Heart right ventricle (tissue), 16 donors: ENCODE measurements around the gene LGALS7. TPM values are rescaled to one million over a fixed set of nuclear protein-coding genes. Genes with fewer than 3 reads are reported as not detected.
"Not testable (repeated sequence)": the region's sequence is repeated elsewhere in the genome, so short reads cannot be mapped to it uniquely, and the experiment has no call there.

Experiments used
- ATAC-seq, 8 donors: fragments of 200-7000 bp; cut with Tn5 transposase; one replicate each; pipeline ENCODE4 v1.9.1; 2020; ENCODE audit warnings: mild to moderate bottlenecking in 8 of 8, moderate library complexity in 8 of 8, moderate number of reproducible peaks in 1 of 8
- DNase-seq, 2 donors: peaks; one replicate each; pipeline ENCODE4 v3.0.0-alpha.2; 2020
- H3K27ac ChIP-seq, 10 donors: fragments of 200-600 bp; sonication (generic) in 2 of 10; one replicate each; pipeline versions ENCODE4 v1.5.0 to v1.8.0; 2020 to 2022; ENCODE audit warnings: mild to moderate bottlenecking in 3 of 10
- H3K27me3 ChIP-seq, 7 donors: fragments of 200-600 bp; one replicate each; pipeline ENCODE4 v1.8.0; 2021 to 2022; ENCODE audit warnings: mild to moderate bottlenecking in 2 of 7
- H3K36me3 ChIP-seq, 9 donors: fragments of 200-600 bp; sonication (generic) in 1 of 9; one replicate each; pipeline versions ENCODE4 v1.5.0 to v1.8.0; 2020 to 2022; ENCODE audit warnings: mild to moderate bottlenecking in 2 of 9
- H3K4me1 ChIP-seq, 9 donors: fragments of 200-600 bp; sonication (generic) in 1 of 9; one replicate each; pipeline versions ENCODE4 v1.5.0 to v1.8.0; 2020 to 2022; ENCODE audit warnings: mild to moderate bottlenecking in 4 of 9
- H3K4me3 ChIP-seq, 10 donors: fragments of 200-600 bp; sonication (generic) in 2 of 10; one replicate each; pipeline versions ENCODE4 v1.5.0 to v1.8.0; 2020 to 2022; ENCODE audit warnings: mild to moderate bottlenecking in 7 of 10, moderate library complexity in 2 of 10
- H3K9me3 ChIP-seq, 11 donors: fragments of 200-600 bp in 10 of 11; sonication (generic) in 2 of 11; one replicate each; pipeline versions ENCODE4 v1.5.0 to v1.8.0; 2013 to 2022; ENCODE audit warnings: mild to moderate bottlenecking in 2 of 11, control low read depth in 1 of 11, moderate library complexity in 1 of 11
- WGBS, 2 donors: extraction: QIAGEN DNeasy Blood & Tissue Kit; methylation state at CpG; one replicate each; pipeline ENCODE4 v1.1.7; 2013; ENCODE audit warnings: inconsistent platforms in 1 of 2; 5-methylcytosine and 5-hydroxymethylcytosine counted together
- intact Hi-C, 10 donors: fragments of 100-400 bp; cut with DNase I; formaldehyde crosslinking; loops; one replicate each; pipeline versions ENCODE4 v1.11.1 to v1.14.2; 2022
- polyA plus RNA-seq, 2 donors: library from polyadenylated mRNA; stranded (reverse); fragments of 200-250 nt; gene quantifications; one replicate each; pipeline ENCODE4 v1.2.3, GENCODE V29; 2013
- total RNA-seq, 10 donors: library from RNA; stranded (reverse); fragmentation: NEBNext Ultra II Directional in 3 of 10; extraction: Animal tissue kit (Norgen Biotek cat#: 25700) in 3 of 10; gene quantifications; one replicate each; pipeline versions ENCODE4 v1.2.1 to v1.2.4, GENCODE V29; 2021 to 2023
- TF ChIP-seq, protein P1 (sequence below), 9 donors: fragments of 200-600 bp; sonication (generic) in 2 of 9; IDR thresholded peaks; one replicate each; pipeline versions ENCODE4 v1.5.0 to v1.8.0; 2021 to 2022; ENCODE audit warnings: antibody characterized with exemption in 9 of 9, mild to moderate bottlenecking in 5 of 9, moderate library complexity in 1 of 9
- donor health status: Arrhythmogenic right ventricular cardiomyopathy.
- donor health status: ischemic (EF 13 %, LVEDD 7.1; RV severe dilation, severe dysfunction).
- donor health status: healthy with polysubstance abuse.
- donor health status: DM: no; HTN: yes; CAD: no.
- donor health status: DM: no; HTN: no; CAD: no.
- donor health status: ischemic (EF 25% LVEDD 6.9; RV normal size, moderate dysfunction).
- donor health status: ischemic (EF 25% LVEDD 5.7; RV mildly dilated, moderate dysfunction).
- donor health status: healthy.
- donor health status: DM: yes; HTN: yes; CAD: no.
- donor health status: Ischemic cardiomyopathy.
- donor health status: ischemic (EF 35%, LVEDD 5.7; RV mildly dilated, moderate dysfunction).
- donor health status: nonischemic (EF 11% LVEDD 7.7; RV severe dilation, severe dysfunction).
- donor health status: DM: yes; HTN: yes; CAD: no.
- donor health status: PGD.
- donor health status: ischemic (EF 29% LVEDD 5.4; RV normal size, mild dysfunction).
- donor health status: nonischemic (EF 23%, LVEDD 6.1; RV moderate dilation, normal function).

Gene LGALS7
- total and polyA plus RNA-seq, 12 donors: not detected

- Histone ChIP-seq H3K4me3 (no peak overlapping the region), H3K36me3 (no peaks in the 10 kb centered on the region), H3K9me3 (no peaks in the 10 kb centered on the region), H3K4me1 (no peaks in the 10 kb centered on the region), H3K27ac (no peak overlapping the region), H3K27me3 (peaks cover 0 to 8% (median 4%) of the 10 kb centered on the region in 7 donors)
- ATAC-seq (no peak), DNase-seq (no peak)
- TF ChIP-seq, protein P1, sequence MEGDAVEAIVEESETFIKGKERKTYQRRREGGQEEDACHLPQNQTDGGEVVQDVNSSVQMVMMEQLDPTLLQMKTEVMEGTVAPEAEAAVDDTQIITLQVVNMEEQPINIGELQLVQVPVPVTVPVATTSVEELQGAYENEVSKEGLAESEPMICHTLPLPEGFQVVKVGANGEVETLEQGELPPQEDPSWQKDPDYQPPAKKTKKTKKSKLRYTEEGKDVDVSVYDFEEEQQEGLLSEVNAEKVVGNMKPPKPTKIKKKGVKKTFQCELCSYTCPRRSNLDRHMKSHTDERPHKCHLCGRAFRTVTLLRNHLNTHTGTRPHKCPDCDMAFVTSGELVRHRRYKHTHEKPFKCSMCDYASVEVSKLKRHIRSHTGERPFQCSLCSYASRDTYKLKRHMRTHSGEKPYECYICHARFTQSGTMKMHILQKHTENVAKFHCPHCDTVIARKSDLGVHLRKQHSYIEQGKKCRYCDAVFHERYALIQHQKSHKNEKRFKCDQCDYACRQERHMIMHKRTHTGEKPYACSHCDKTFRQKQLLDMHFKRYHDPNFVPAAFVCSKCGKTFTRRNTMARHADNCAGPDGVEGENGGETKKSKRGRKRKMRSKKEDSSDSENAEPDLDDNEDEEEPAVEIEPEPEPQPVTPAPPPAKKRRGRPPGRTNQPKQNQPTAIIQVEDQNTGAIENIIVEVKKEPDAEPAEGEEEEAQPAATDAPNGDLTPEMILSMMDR (IDR thresholded peaks at IDR 0.05): no peak
- intact Hi-C loops: no loop called here
- 72 to 88% methylated on average over 3 of the region's 3 CpGs for WGBS, 2 donors
Observed at GRCh38 chr19:38784224-38784623, 10.9 kb upstream of the LGALS7 start.

GRCh38 chr19:38782212-38782611 lies 8.9 kb upstream of the LGALS7 start:
- ATAC-seq, H3K27ac ChIP-seq, H3K4me3 ChIP-seq, H3K9me3 ChIP-seq, DNase-seq, H3K36me3 ChIP-seq, H3K4me1 ChIP-seq, intact Hi-C loops: not testable (repeated sequence)
- H3K27me3 ChIP-seq: peaks cover 0 to 11% (median 4%) of the 10 kb centered on the region in 7 donors
- WGBS, 2 donors: 90% methylated on average over 13 of the region's 13 CpGs

- intact Hi-C loops: no loop called here
- Histone ChIP-seq H3K27ac (no peak overlapping the region), H3K4me1 (no peaks in the 10 kb centered on the region), H3K9me3 (no peaks in the 10 kb centered on the region), H3K36me3 (no peaks in the 10 kb centered on the region), H3K4me3 (no peak overlapping the region), H3K27me3 (peaks cover 0 to 11% (median 4%) of the 10 kb centered on the region in 7 donors)
- DNase-seq: no peak
- TF ChIP-seq, protein P1 (IDR thresholded peaks at IDR 0.05): no peak
- WGBS, 2 donors: 47 to 56% methylated on average over 7 of the region's 7 CpGs
- peak in 1 of 8 donors; percentile 29 for ATAC-seq
Observed at GRCh38 chr19:38781058-38781457, 7.7 kb upstream of the LGALS7 start.

DNA sequence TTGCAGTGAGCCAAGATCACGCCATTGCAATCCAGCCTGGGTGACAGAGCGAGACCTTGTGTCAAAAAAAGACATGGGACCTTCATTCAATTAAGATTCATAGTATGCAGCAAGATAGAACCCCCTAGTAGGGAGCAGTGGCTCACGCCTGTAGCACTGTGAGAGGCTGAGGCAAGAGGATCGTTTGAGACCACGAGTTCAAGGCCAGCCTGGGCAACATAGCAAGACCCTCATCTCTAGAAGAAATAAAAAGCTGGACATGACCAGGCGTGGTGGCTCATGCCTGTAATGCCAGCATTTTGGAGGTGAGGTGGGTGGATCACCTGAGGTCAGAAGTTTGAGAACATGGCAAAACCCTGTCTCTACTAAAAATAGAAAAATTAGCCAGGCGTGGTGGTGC lies 7.1 kb upstream of the LGALS7 start:
- no peak for ATAC-seq
- TF ChIP-seq, protein P1 (IDR thresholded peaks at IDR 0.05): no peak
- Histone ChIP-seq H3K27me3 (peaks cover 0 to 11% (median 4%) of the 10 kb centered on the region in 7 donors), H3K9me3 (no peaks in the 10 kb centered on the region), H3K27ac (no peak overlapping the region), H3K36me3 (no peaks in the 10 kb centered on the region), H3K4me3 (no peak overlapping the region), H3K4me1 (no peaks in the 10 kb centered on the region)
- no peak for DNase-seq
- intact Hi-C loops: no loop called here
- 91 to 93% methylated on average over 7 of the region's 7 CpGs for WGBS, 2 donors

- TF ChIP-seq, protein P1 (IDR thresholded peaks at IDR 0.05): no peak
- no peak overlapping the region for H3K4me3 ChIP-seq
- 52 to 62% methylated on average over 7 of the region's 7 CpGs for WGBS, 2 donors
- peaks cover 0 to 11% (median 4%) of the 10 kb centered on the region in 7 donors for H3K27me3 ChIP-seq
- H3K27ac ChIP-seq: no peak overlapping the region
- DNase-seq: no peak
- no peak for ATAC-seq
- no peaks in the 10 kb centered on the region for H3K9me3 ChIP-seq
- intact Hi-C loops: loop anchor here in 1 of 10 donors (2.0 kb wide), 1 partner anchor 22 kb away; no protein-coding TSS in a partner anchor
- no peaks in the 10 kb centered on the region for H3K36me3 ChIP-seq
- H3K4me1 ChIP-seq: no peaks in the 10 kb centered on the region
Observed at GRCh38 chr19:38778733-38779132, 5.4 kb upstream of the LGALS7 start.
